ENCODE data around the gene DNAAF5. TPM values are rescaled to one million over a fixed set of nuclear protein-coding genes. Genes with fewer than 3 reads are reported as not detected.
"Not testable (repeated sequence)": the region's sequence is repeated elsewhere in the genome, so short reads cannot be mapped to it uniquely, and the experiment has no call there.

Gene DNAAF5
- polyA plus RNA-seq, 4 donors, result 6.8 to 29.2 (median 15.5) TPM

GRCh38 chr7:794671-795329 lies 68.3 kb downstream of the DNAAF5 start:
- no peak overlapping the region for H3K4me3 ChIP-seq (ENCODE audit: low read depth in 1 of 3, low read length in 3 of 3)
- H3K27me3 ChIP-seq (ENCODE audit: control insufficient read depth in 3 of 3, insufficient read depth in 3 of 3, low read length in 3 of 3), result no peaks in the 10 kb centered on the region
- peaks cover 0 to 11% of the 10 kb centered on the region in 2 donors for H3K9me3 ChIP-seq (ENCODE audit: control insufficient read depth in 2 of 2, insufficient read depth in 1 of 2, low read depth in 1 of 2, low read length in 1 of 2)
- peaks cover 0 to 24% (median 0%) of the 10 kb centered on the region in 3 donors for H3K36me3 ChIP-seq (ENCODE audit: control insufficient read depth in 3 of 3, insufficient read depth in 2 of 3, low read depth in 1 of 3, low read length in 3 of 3)
- DNase-seq (peak in 1 of 2 donors; percentile 45), FAIRE-seq (no peak)
- 52 to 79% (median 53%) methylated on average over 27 to 31 of the region's 31 CpGs for whole genome bisulfite sequencing, 3 donors
- H3K27ac ChIP-seq (ENCODE audit: low read depth in 1 of 3, low read length in 2 of 3), result peak overlapping the region in 1 of 3 donors; percentile 58
- H3K4me1 ChIP-seq (ENCODE audit: control insufficient read depth in 3 of 3, insufficient read depth in 2 of 3, low read depth in 1 of 3, low read length in 2 of 3), result no peaks in the 10 kb centered on the region

GRCh38 chr7:796434-797169 lies 70.1 kb downstream of the DNAAF5 start:
- not testable (repeated sequence) for H3K27ac ChIP-seq (ENCODE audit: low read depth in 1 of 3, low read length in 2 of 3); FAIRE-seq; DNase-seq; H3K27me3 ChIP-seq (ENCODE audit: control insufficient read depth in 3 of 3, insufficient read depth in 3 of 3, low read length in 3 of 3); H3K4me3 ChIP-seq (ENCODE audit: low read depth in 1 of 3, low read length in 3 of 3); H3K4me1 ChIP-seq (ENCODE audit: control insufficient read depth in 3 of 3, insufficient read depth in 2 of 3, low read depth in 1 of 3, low read length in 2 of 3)
- Histone ChIP-seq H3K36me3 (ENCODE audit: control insufficient read depth in 3 of 3, insufficient read depth in 2 of 3, low read depth in 1 of 3, low read length in 3 of 3) (peaks cover 0 to 16% (median 0%) of the 10 kb centered on the region in 3 donors), H3K9me3 (ENCODE audit: control insufficient read depth in 2 of 2, insufficient read depth in 1 of 2, low read depth in 1 of 2, low read length in 1 of 2) (peaks cover 0 to 11% of the 10 kb centered on the region in 2 donors)
- 77 to 80% (median 77%) methylated on average over 8 of the region's 10 CpGs for WGBS, 3 donors

GRCh38 chr7:798921-799470 lies 72.5 kb downstream of the DNAAF5 start:
- no peak for DNase-seq
- 84 to 97% (median 96%) methylated on average over 12 of the region's 12 CpGs for WGBS, 3 donors

GRCh38 chr7:800692-801091 lies 74.2 kb downstream of the DNAAF5 start:
- Histone ChIP-seq H3K27ac (ENCODE audit: low read depth in 1 of 3, low read length in 2 of 3) (no peak overlapping the region), H3K27me3 (ENCODE audit: control insufficient read depth in 3 of 3, insufficient read depth in 3 of 3, low read length in 3 of 3) (no peaks in the 10 kb centered on the region), H3K9me3 (ENCODE audit: control insufficient read depth in 2 of 2, insufficient read depth in 1 of 2, low read depth in 1 of 2, low read length in 1 of 2) (no peaks in the 10 kb centered on the region), H3K4me1 (ENCODE audit: control insufficient read depth in 3 of 3, insufficient read depth in 2 of 3, low read depth in 1 of 3, low read length in 2 of 3) (peaks cover 0 to 10% (median 2%) of the 10 kb centered on the region in 3 donors), H3K36me3 (ENCODE audit: control insufficient read depth in 3 of 3, insufficient read depth in 2 of 3, low read depth in 1 of 3, low read length in 3 of 3) (peaks cover 0 to 6% (median 0%) of the 10 kb centered on the region in 3 donors), H3K4me3 (ENCODE audit: low read depth in 1 of 3, low read length in 3 of 3) (no peak overlapping the region)
- WGBS, 3 donors, result 83 to 91% (median 90%) methylated on average over 7 of the region's 7 CpGs
- no peak for FAIRE-seq
- DNase-seq, result no peak

More at GRCh38 chr7:798921-799470, 72.5 kb downstream of the DNAAF5 start:
- Histone ChIP-seq H3K4me3 (ENCODE audit: low read depth in 1 of 3, low read length in 3 of 3) (no peak overlapping the region), H3K27ac (ENCODE audit: low read depth in 1 of 3, low read length in 2 of 3) (no peak overlapping the region), H3K4me1 (ENCODE audit: control insufficient read depth in 3 of 3, insufficient read depth in 2 of 3, low read depth in 1 of 3, low read length in 2 of 3) (peaks cover 0 to 6% (median 2%) of the 10 kb centered on the region in 3 donors), H3K36me3 (ENCODE audit: control insufficient read depth in 3 of 3, insufficient read depth in 2 of 3, low read depth in 1 of 3, low read length in 3 of 3) (peaks cover 0 to 13% (median 0%) of the 10 kb centered on the region in 3 donors), H3K27me3 (ENCODE audit: control insufficient read depth in 3 of 3, insufficient read depth in 3 of 3, low read length in 3 of 3) (no peaks in the 10 kb centered on the region), H3K9me3 (ENCODE audit: control insufficient read depth in 2 of 2, insufficient read depth in 1 of 2, low read depth in 1 of 2, low read length in 1 of 2) (peaks cover 0 to 11% of the 10 kb centered on the region in 2 donors)
- no peak for FAIRE-seq

GRCh38 chr7:801351-801750 lies 74.9 kb downstream of the DNAAF5 start:
- not testable (repeated sequence) for H3K36me3 ChIP-seq (ENCODE audit: control insufficient read depth in 3 of 3, insufficient read depth in 2 of 3, low read depth in 1 of 3, low read length in 3 of 3); H3K27me3 ChIP-seq (ENCODE audit: control insufficient read depth in 3 of 3, insufficient read depth in 3 of 3, low read length in 3 of 3); DNase-seq; H3K9me3 ChIP-seq (ENCODE audit: control insufficient read depth in 2 of 2, insufficient read depth in 1 of 2, low read depth in 1 of 2, low read length in 1 of 2); H3K27ac ChIP-seq (ENCODE audit: low read depth in 1 of 3, low read length in 2 of 3); H3K4me3 ChIP-seq (ENCODE audit: low read depth in 1 of 3, low read length in 3 of 3); FAIRE-seq
- 68 to 72% (median 70%) methylated on average over 6 of the region's 6 CpGs for whole genome bisulfite sequencing, 3 donors
- H3K4me1 ChIP-seq (ENCODE audit: control insufficient read depth in 3 of 3, insufficient read depth in 2 of 3, low read depth in 1 of 3, low read length in 2 of 3), result peaks cover 0 to 10% (median 2%) of the 10 kb centered on the region in 3 donors

GRCh38 chr7:801940-802381 lies 75.5 kb downstream of the DNAAF5 start:
- peaks cover 0 to 6% (median 0%) of the 10 kb centered on the region in 3 donors for H3K36me3 ChIP-seq (ENCODE audit: control insufficient read depth in 3 of 3, insufficient read depth in 2 of 3, low read depth in 1 of 3, low read length in 3 of 3)
- H3K27me3 ChIP-seq (ENCODE audit: control insufficient read depth in 3 of 3, insufficient read depth in 3 of 3, low read length in 3 of 3), result no peaks in the 10 kb centered on the region
- H3K4me3 ChIP-seq (ENCODE audit: low read depth in 1 of 3, low read length in 3 of 3), result peak overlapping the region in 1 of 3 donors; percentile 7
- DNase-seq, result peak; percentile 28 to 81
- no peaks in the 10 kb centered on the region for H3K9me3 ChIP-seq (ENCODE audit: control insufficient read depth in 2 of 2, insufficient read depth in 1 of 2, low read depth in 1 of 2, low read length in 1 of 2)
- no peak for FAIRE-seq
- H3K4me1 ChIP-seq (ENCODE audit: control insufficient read depth in 3 of 3, insufficient read depth in 2 of 3, low read depth in 1 of 3, low read length in 2 of 3), result peaks cover 0 to 10% (median 2%) of the 10 kb centered on the region in 3 donors
- peak overlapping the region; percentile 0 to 35 (median 28) for H3K27ac ChIP-seq (ENCODE audit: low read depth in 1 of 3, low read length in 2 of 3)
- WGBS, 3 donors, result 18 to 38% (median 31%) methylated on average over 19 of the region's 19 CpGs

GRCh38 chr7:802500-803242 lies 76.2 kb downstream of the DNAAF5 start:
- WGBS, 3 donors, result 68 to 79% (median 75%) methylated on average over 18 of the region's 18 CpGs
- Histone ChIP-seq H3K4me1 (ENCODE audit: control insufficient read depth in 3 of 3, insufficient read depth in 2 of 3, low read depth in 1 of 3, low read length in 2 of 3) (peaks cover 0 to 10% (median 2%) of the 10 kb centered on the region in 3 donors), H3K27ac (ENCODE audit: low read depth in 1 of 3, low read length in 2 of 3) (peak overlapping the region in 2 of 3 donors; percentile 6 to 35), H3K9me3 (ENCODE audit: control insufficient read depth in 2 of 2, insufficient read depth in 1 of 2, low read depth in 1 of 2, low read length in 1 of 2) (no peaks in the 10 kb centered on the region), H3K4me3 (ENCODE audit: low read depth in 1 of 3, low read length in 3 of 3) (peak overlapping the region in 1 of 3 donors; percentile 7), H3K36me3 (ENCODE audit: control insufficient read depth in 3 of 3, insufficient read depth in 2 of 3, low read depth in 1 of 3, low read length in 3 of 3) (peaks cover 0 to 6% (median 0%) of the 10 kb centered on the region in 3 donors), H3K27me3 (ENCODE audit: control insufficient read depth in 3 of 3, insufficient read depth in 3 of 3, low read length in 3 of 3) (no peaks in the 10 kb centered on the region)
- FAIRE-seq (no peak), DNase-seq (no peak)

GRCh38 chr7:803243-803635 lies 76.7 kb downstream of the DNAAF5 start:
- peak overlapping the region in 1 of 3 donors; percentile 49 for H3K27ac ChIP-seq (ENCODE audit: low read depth in 1 of 3, low read length in 2 of 3)
- FAIRE-seq (no peak), DNase-seq (no peak)
- WGBS, 3 donors, result 65 to 87% (median 68%) methylated on average over 10 of the region's 10 CpGs
- peaks cover 0 to 2% of the 10 kb centered on the region in 2 donors for H3K9me3 ChIP-seq (ENCODE audit: control insufficient read depth in 2 of 2, insufficient read depth in 1 of 2, low read depth in 1 of 2, low read length in 1 of 2)
- no peak overlapping the region for H3K4me3 ChIP-seq (ENCODE audit: low read depth in 1 of 3, low read length in 3 of 3)
- H3K4me1 ChIP-seq (ENCODE audit: control insufficient read depth in 3 of 3, insufficient read depth in 2 of 3, low read depth in 1 of 3, low read length in 2 of 3), result peaks cover 0 to 10% (median 2%) of the 10 kb centered on the region in 3 donors
- H3K36me3 ChIP-seq (ENCODE audit: control insufficient read depth in 3 of 3, insufficient read depth in 2 of 3, low read depth in 1 of 3, low read length in 3 of 3), result peaks cover 0 to 2% (median 0%) of the 10 kb centered on the region in 3 donors
- no peaks in the 10 kb centered on the region for H3K27me3 ChIP-seq (ENCODE audit: control insufficient read depth in 3 of 3, insufficient read depth in 3 of 3, low read length in 3 of 3)

Data from small intestine (tissue), 7 donors.